Muscle of arm (tissue), 12 donors: ENCODE results near the gene NUDT8. TPM values are rescaled to one million over a fixed set of nuclear protein-coding genes. Genes with fewer than 3 reads are reported as not detected.
"Not testable (repeated sequence)": the region's sequence is repeated elsewhere in the genome, so short reads cannot be mapped to it uniquely, and the experiment has no call there.

Experiments used
- DNase-seq: peaks from one replicate; pipeline ENCODE4 v3.0.0-alpha.2; 2013
- polyA plus RNA-seq, 12 donors: library from polyadenylated mRNA; unstranded; fragments of 120-200 nt; gene quantifications; one replicate each; pipeline ENCODE4 v1.2.1, GENCODE V29; 2013; ENCODE audit not compliant: insufficient read length in 12 of 12

Gene NUDT8
- polyA plus RNA-seq, 12 donors: 1.9 to 4.0 (median 3.2) TPM; not detected in 2

DNA sequence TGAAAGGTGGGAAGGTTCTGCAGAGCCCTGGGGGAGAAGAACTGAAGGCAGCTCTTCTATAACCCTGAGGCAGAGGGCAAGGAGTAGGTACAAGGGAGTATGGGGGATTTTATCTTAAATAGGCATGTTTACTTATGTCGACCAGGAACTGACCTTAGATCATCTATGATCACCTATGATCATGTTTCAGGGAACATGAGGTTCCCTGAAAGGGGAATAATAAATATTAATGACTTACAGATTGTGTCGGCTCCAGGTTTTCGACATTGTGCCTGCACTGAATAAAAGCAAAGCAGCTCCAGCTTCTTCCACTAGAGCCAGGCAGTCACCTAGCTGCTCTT is 36.2 kb downstream of the NUDT8 start:
- DNase-seq: no peak

DNA sequence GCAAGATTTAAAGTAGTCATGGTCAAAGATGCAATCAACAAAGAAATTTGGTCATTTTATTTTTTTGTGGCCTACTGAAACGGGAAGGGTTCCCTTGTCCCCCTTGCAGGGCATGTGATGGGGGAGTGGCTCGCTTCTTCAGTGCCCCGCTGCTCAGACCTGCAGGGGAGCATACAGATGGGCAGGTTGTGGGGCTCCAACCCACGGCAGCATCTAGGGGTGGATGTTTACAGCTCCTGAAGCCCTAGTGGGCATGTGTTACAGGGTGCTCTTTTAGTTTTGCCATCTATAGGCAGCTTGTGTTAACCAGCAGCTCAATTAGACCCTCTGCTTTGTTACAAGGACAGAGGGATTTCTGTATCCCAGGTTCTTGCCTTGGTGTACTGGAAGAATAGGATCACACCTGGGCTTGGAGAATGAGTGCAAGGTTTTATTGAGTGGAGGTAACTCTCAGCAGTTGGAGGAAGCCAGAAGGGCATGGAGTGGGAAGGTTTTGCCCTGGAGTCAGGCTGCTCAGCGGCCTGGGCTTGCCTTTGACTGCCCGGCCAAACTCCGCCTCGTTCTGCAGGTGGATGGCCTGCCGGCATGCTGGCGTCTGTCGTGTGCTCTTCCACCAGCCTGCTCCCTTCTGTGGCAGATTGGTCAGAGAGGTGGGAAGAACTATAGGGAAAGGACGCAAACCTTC is 36.7 kb downstream of the NUDT8 start:
- no peak for DNase-seq

DNA sequence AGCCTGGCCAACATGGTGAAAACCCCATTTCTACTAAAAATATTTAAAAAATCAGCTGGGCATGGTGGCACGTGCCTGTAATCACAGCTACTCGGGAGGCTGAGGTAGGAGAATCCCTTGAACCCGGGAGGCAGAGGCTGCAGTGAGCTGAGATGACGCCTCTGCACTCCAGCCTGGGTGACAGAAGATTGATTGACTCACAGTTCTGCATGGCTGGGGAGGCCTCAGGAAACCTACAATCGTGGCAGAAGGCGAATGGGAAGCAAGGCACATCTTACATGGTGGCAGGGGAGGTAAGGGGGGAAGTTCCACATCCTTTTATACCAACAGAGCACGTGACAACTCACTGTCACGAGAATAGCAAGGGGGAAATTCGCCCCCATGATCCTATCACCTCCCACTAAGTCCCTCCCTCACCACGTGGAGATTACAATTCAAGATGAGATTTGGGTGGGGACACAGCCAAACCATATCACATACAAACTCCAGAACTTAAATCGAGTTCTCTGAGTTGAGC is 40.8 kb downstream of the NUDT8 start:
- not testable (repeated sequence) for DNase-seq

GRCh38 chr11:67588136-67588503 is 41.6 kb downstream of the NUDT8 start:
- DNase-seq: no peak

DNA sequence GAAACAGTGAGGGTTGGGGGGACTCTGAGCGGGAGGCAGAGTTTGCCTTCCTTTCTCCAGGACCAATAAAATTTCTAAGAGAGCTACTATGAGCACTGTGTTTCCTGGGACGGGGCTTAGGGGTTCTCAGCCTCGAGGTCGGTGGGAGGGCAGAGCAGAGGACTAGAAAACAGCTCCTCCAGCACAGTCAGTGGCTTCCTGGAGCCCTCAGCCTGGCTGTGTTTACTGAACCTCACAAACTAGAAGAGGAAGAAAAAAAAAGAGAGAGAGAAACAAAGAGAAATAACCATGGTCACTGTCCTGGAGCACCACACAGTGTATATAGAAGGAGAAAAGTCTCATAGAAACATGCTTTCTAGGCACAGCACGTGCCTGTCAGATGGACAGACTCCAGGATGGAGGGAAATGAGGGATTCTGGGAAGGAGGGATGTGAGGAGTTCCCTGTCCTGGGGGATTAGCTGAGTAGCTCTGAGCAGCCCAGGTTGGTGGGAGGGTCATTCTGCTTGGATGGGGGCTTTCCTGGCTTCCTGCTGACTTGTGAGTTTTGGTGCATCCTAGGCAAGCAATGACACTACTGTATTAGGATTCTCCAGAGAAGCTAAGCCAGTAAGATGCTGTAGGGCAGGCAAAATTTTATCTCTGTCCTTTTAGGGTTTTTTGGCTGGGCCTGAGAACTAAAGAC is 43.0 kb downstream of the NUDT8 start:
- DNase-seq: no peak

DNA sequence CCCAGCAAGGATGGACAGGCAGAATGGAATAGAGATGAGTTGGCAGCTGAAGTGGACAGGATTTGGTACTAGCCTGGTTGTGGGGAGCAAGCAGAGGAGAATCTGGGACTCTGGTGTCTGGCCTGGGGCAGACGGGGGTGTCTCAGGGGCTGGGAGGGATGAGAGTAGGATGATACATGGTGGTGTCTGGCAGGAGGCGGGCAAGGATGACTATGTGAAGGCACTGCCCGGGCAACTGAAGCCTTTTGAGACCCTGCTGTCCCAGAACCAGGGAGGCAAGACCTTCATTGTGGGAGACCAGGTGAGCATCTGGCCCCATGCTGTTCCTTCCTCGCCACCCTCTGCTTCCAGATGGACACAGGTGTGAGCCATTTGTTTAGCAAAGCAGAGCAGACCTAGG is 43.8 kb downstream of the NUDT8 start:
- DNase-seq: no peak

- no peak for DNase-seq
These were observed 44.6 kb downstream of the NUDT8 start for GRCh38 chr11:67584881-67585873.

DNA sequence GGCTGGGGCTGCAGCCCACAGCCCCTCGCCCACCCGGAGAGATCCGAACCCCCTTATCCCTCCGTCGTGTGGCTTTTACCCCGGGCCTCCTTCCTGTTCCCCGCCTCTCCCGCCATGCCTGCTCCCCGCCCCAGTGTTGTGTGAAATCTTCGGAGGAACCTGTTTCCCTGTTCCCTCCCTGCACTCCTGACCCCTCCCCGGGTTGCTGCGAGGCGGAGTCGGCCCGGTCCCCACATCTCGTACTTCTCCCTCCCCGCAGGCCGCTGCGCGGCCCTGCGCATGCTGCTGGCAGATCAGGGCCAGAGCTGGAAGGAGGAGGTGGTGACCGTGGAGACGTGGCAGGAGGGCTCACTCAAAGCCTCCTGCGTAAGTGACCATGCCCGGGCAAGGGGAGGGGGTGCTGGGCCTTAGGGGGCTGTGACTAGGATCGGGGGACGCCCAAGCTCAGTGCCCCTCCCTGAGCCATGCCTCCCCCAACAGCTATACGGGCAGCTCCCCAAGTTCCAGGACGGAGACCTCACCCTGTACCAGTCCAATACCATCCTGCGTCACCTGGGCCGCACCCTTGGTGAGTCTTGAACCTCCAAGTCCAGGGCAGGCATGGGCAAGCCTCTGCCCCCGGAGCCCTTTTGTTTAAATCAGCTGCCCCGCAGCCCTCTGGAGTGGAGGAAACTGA is 45.4 kb downstream of the NUDT8 start:
- DNase-seq: peak; percentile 69

- DNase-seq: peak; percentile 88
These were observed 46.2 kb downstream of the NUDT8 start, which contains the start of gene GSTP1 for GRCh38 chr11:67583247-67584204. Gene GSTP1 (plus strand): TSS chr11:67583812. CDS start chr11:67583844, 32 bp downstream.

DNA sequence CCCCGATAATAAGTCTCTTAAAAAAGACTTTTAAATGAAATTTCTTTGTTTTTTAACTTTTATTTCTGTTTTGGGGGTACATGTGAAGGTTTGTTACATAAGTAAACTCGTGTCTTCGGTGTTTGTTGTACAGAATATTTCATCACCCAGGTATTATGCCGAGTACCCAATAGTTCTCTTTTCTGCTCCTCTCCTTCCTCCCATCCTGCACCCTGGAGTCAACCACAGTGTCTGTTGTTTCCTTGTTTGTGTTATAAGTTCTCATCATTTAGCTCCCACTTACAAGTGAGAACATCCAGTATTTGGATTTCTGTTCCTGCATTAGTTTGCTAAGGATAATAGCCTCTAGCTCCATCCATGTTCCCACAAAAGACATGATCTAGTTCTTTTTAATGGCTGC is 47.7 kb downstream of the NUDT8 start:
- DNase-seq: no peak

- no peak for DNase-seq
These were observed 48.3 kb downstream of the NUDT8 start for GRCh38 chr11:67581469-67581868.

GRCh38 chr11:67577951-67578350 is 51.8 kb downstream of the NUDT8 start:
- no peak for DNase-seq

Other genes starting within 250 kb of the NUDT8 start
- 10 to 100 TPM in 3 of 12 donors, 1 to 10 TPM in 8, not detected in 1; 6.6 to 34.1 (median 8.0) TPM for gene RAD9A, start 238.0 kb downstream of the NUDT8 start, polyA plus RNA-seq
- 100 to 1,000 TPM in 8 of 12 donors, 10 to 100 TPM in 3, not detected in 1; 92.1 to 180 (median 109) TPM for gene PPP1CA, start 228.1 kb downstream of the NUDT8 start, polyA plus RNA-seq
- gene TBC1D10C, start 225.9 kb downstream of the NUDT8 start, polyA plus RNA-seq: 1 to 10 TPM in 11 of 12 donors, not detected in 1; 2.1 to 9.2 (median 4.4) TPM
- 10 to 100 TPM in 11 of 12 donors, not detected in 1; 23.9 to 76.7 (median 53.6) TPM for gene CARNS1, start 214.3 kb downstream of the NUDT8 start, polyA plus RNA-seq
- 10 to 100 TPM in 11 of 12 donors, not detected in 1; 29.4 to 60.0 (median 32.1) TPM for gene RPS6KB2, start 201.4 kb downstream of the NUDT8 start, polyA plus RNA-seq
- 1 to 10 TPM in 4 of 12 donors, under 1 TPM in 6, not detected in 2; 0.50 to 7.2 (median 0.84) TPM for gene PTPRCAP, start 192.3 kb downstream of the NUDT8 start, polyA plus RNA-seq
- gene CORO1B, start 186.5 kb downstream of the NUDT8 start, polyA plus RNA-seq: 10 to 100 TPM in 11 of 12 donors, not detected in 1; 20.0 to 56.3 (median 24.2) TPM
- not detected for gene GPR152, start 177.2 kb downstream of the NUDT8 start, polyA plus RNA-seq
- gene CABP4, start 174.6 kb downstream of the NUDT8 start, polyA plus RNA-seq: 1 to 10 TPM in 5 of 12 donors, under 1 TPM in 5, not detected in 2; 0.41 to 1.7 (median 1.0) TPM
- 10 to 100 TPM in 11 of 12 donors, not detected in 1; 35.2 to 73.5 (median 46.2) TPM for gene TMEM134, start 160.7 kb downstream of the NUDT8 start, polyA plus RNA-seq
- 10 to 100 TPM in 11 of 12 donors, not detected in 1; 33.7 to 50.2 (median 41.7) TPM for gene AIP, start 146.9 kb downstream of the NUDT8 start, polyA plus RNA-seq
- 10 to 100 TPM in 2 of 12 donors, 1 to 10 TPM in 9, not detected in 1; 4.7 to 52.6 (median 6.4) TPM for gene PITPNM1, start 124.6 kb downstream of the NUDT8 start, polyA plus RNA-seq
- gene CDK2AP2, start 121.8 kb downstream of the NUDT8 start, polyA plus RNA-seq: 10 to 100 TPM in 11 of 12 donors, not detected in 1; 12.7 to 27.8 (median 16.3) TPM
- not detected for gene CABP2, start 106.5 kb downstream of the NUDT8 start, polyA plus RNA-seq
- gene GSTP1, start 46.1 kb downstream of the NUDT8 start, polyA plus RNA-seq: 100 to 1,000 TPM in 11 of 12 donors, not detected in 1; 195 to 377 (median 251) TPM
- gene NDUFV1, start 23.0 kb downstream of the NUDT8 start, polyA plus RNA-seq: 100 to 1,000 TPM in 10 of 12 donors, 10 to 100 TPM in 1, not detected in 1; 99.7 to 247 (median 131) TPM
- gene TBX10, start 9.8 kb upstream of the NUDT8 start, polyA plus RNA-seq: not detected
- under 1 TPM in 10 of 12 donors, not detected in 2; 0.13 to 0.72 (median 0.21) TPM for gene ACY3, start 20.8 kb upstream of the NUDT8 start, polyA plus RNA-seq
- gene ALDH3B2, start 44.7 kb upstream of the NUDT8 start, polyA plus RNA-seq: 10 to 100 TPM in 2 of 12 donors, 1 to 10 TPM in 1, under 1 TPM in 1, not detected in 8; 0.25 to 36.7 (median 8.2) TPM